WERI-Rb-1 (cell line): Measurements from ENCODE around the gene DGKD.

ENCODE experiments used
- DNase-seq: peaks from one replicate; pipeline ENCODE4 v3.0.0-alpha.2; 2020
- H3K27ac ChIP-seq: fragments of 250-450 bp; sonication (Bioruptor Pico); 2 replicates; pipeline ENCODE4 v1.5.1; 2020; ENCODE audit warnings: mild to moderate bottlenecking, moderate library complexity
- H3K27me3 ChIP-seq: fragments of 250-450 bp; sonication (Bioruptor Pico); 2 replicates; pipeline ENCODE4 v1.5.1; 2021; ENCODE audit warnings: mild to moderate bottlenecking, low read depth, moderate library complexity; ENCODE audit not compliant: insufficient read depth, severe bottlenecking
- H3K36me3 ChIP-seq: fragments of 250-450 bp; sonication (Bioruptor Pico); 2 replicates; pipeline ENCODE4 v1.5.1; 2020; ENCODE audit warnings: mild to moderate bottlenecking, moderate library complexity
- H3K4me3 ChIP-seq: 2 replicates; pipeline ENCODE4 v1.5.1; 2011; ENCODE audit warnings: low read depth, mild to moderate bottlenecking, control low read depth, low read length
- H3K9me3 ChIP-seq: fragments of 250-450 bp; sonication (Bioruptor Pico); 2 replicates; pipeline ENCODE4 v1.5.1; 2021; ENCODE audit warnings: mild to moderate bottlenecking, moderate library complexity; ENCODE audit not compliant: severe bottlenecking
- CTCF ChIP-seq: IDR thresholded peaks from 2 replicates; pipeline ENCODE4 v1.5.1; 2011; ENCODE audit warnings: low read depth, mild to moderate bottlenecking, control low read depth, inconsistent platforms, low read length

Gene DGKD

GRCh38 chr2:233435436-233436190 lies 81.3 kb downstream of the DGKD start:
- Histone ChIP-seq H3K27me3 (no peaks in the 10 kb centered on the region), H3K27ac (no peak overlapping the region), H3K36me3 (0 out of 2 replicates have a peak, but pooled peaks cover 3% of the 10 kb centered on the region), H3K9me3 (no peaks in the 10 kb centered on the region), H3K4me3 (no peak overlapping the region)
- no peak for TF ChIP-seq CTCF
- no peak for DNase-seq

- H3K9me3 ChIP-seq: no peaks in the 10 kb centered on the region
- no peak for TF ChIP-seq CTCF
- H3K27me3 ChIP-seq: no peaks in the 10 kb centered on the region
- no peak overlapping the region for H3K4me3 ChIP-seq
- H3K27ac ChIP-seq: no peak overlapping the region
- H3K36me3 ChIP-seq: 0 out of 2 replicates have a peak, but pooled peaks cover 3% of the 10 kb centered on the region
- DNase-seq: no peak
These were observed 81.9 kb downstream of the DGKD start for GRCh38 chr2:233436191-233436581.

GRCh38 chr2:233436691-233437438 lies 82.6 kb downstream of the DGKD start:
- DNase-seq: no peak
- 0 out of 2 replicates have a peak, but pooled peaks cover 3% of the 10 kb centered on the region for H3K36me3 ChIP-seq
- H3K27me3 ChIP-seq: no peaks in the 10 kb centered on the region
- no peak overlapping the region for H3K27ac ChIP-seq
- no peak overlapping the region for H3K4me3 ChIP-seq
- no peak for TF ChIP-seq CTCF
- H3K9me3 ChIP-seq: no peaks in the 10 kb centered on the region

GRCh38 chr2:233437439-233437955 lies 83.2 kb downstream of the DGKD start:
- H3K9me3 ChIP-seq: no peaks in the 10 kb centered on the region
- no peaks in the 10 kb centered on the region for H3K27me3 ChIP-seq
- TF ChIP-seq CTCF: no peak
- no peak overlapping the region for H3K4me3 ChIP-seq
- DNase-seq: no peak
- H3K36me3 ChIP-seq: 0 out of 2 replicates have a peak, but pooled peaks cover 3% of the 10 kb centered on the region
- no peak overlapping the region for H3K27ac ChIP-seq

GRCh38 chr2:233438573-233439147 lies 84.4 kb downstream of the DGKD start:
- Histone ChIP-seq H3K4me3 (no peak overlapping the region), H3K9me3 (no peaks in the 10 kb centered on the region), H3K36me3 (0 out of 2 replicates have a peak, but pooled peaks cover 7% of the 10 kb centered on the region), H3K27ac (no peak overlapping the region), H3K27me3 (no peaks in the 10 kb centered on the region)
- no peak for DNase-seq
- no peak for TF ChIP-seq CTCF
